Amygdala (tissue), 56 donors: ENCODE data around the gene POLR1H.

Experiments
- DNase-seq, 56 donors: peaks; one replicate each; lab custom pipeline; 2025; lab: John Stamatoyannopoulos, UW

Gene POLR1H

GRCh38 chr6:30091577-30092381, 30.7 kb downstream of the POLR1H start:
- DNase-seq: no peak

- no peak for DNase-seq
These were observed 31.9 kb downstream of the POLR1H start for GRCh38 chr6:30092852-30093543.

- no peak for DNase-seq
These were observed 33.0 kb downstream of the POLR1H start for GRCh38 chr6:30093951-30094661.

GRCh38 chr6:30096829-30097228, 35.8 kb downstream of the POLR1H start:
- no peak for DNase-seq

- DNase-seq: no peak
These were observed 37.1 kb downstream of the POLR1H start for GRCh38 chr6:30097902-30098768.

GRCh38 chr6:30100154-30100553, 39.1 kb downstream of the POLR1H start:
- no peak for DNase-seq

- no peak for DNase-seq
These were observed 39.7 kb downstream of the POLR1H start for GRCh38 chr6:30100585-30101443.

- DNase-seq: peak in 55 of 56 donors; percentile 10 to 86 (median 54)
These were observed 40.7 kb downstream of the POLR1H start for GRCh38 chr6:30101444-30102413.

- no peak for DNase-seq
These were observed 41.4 kb downstream of the POLR1H start for GRCh38 chr6:30102414-30102969.

- peak in 55 of 56 donors; percentile 2 to 88 (median 54) for DNase-seq
These were observed 42.2 kb downstream of the POLR1H start for GRCh38 chr6:30102970-30103871.

GRCh38 chr6:30103872-30104179, 42.8 kb downstream of the POLR1H start:
- DNase-seq: no peak

GRCh38 chr6:30104661-30105060, 43.6 kb downstream of the POLR1H start:
- DNase-seq: no peak

GRCh38 chr6:30111266-30111856, 50.3 kb downstream of the POLR1H start:
- DNase-seq: no peak

- no peak for DNase-seq
These were observed 51.4 kb downstream of the POLR1H start for GRCh38 chr6:30112402-30112994.

GRCh38 chr6:30113003-30113759, 52.1 kb downstream of the POLR1H start, which contains the start of gene TRIM31:
Gene TRIM31 (minus strand): TSS chr6:30113090. CDS start chr6:30112805, 285 bp downstream.
- no peak for DNase-seq
